Sigmoid colon (tissue), 7 donors: ENCODE measurements around the gene MTMR3. TPM values are rescaled to one million over a fixed set of nuclear protein-coding genes. Genes with fewer than 3 reads are reported as not detected.

Experiments
- DNase-seq: peaks from one replicate; pipeline ENCODE4 v3.0.0-alpha.2; 2019
- H3K27ac ChIP-seq, 4 donors: fragments of 200-600 bp; sonication (generic); one replicate each; pipeline ENCODE4 v1.5.1; 2016 to 2019; ENCODE audit warnings: mild to moderate bottlenecking in 1 of 4
- H3K27me3 ChIP-seq, 3 donors: fragments of 200-600 bp; sonication (generic); one replicate each; pipeline ENCODE4 v1.5.1; 2019; ENCODE audit warnings: mild to moderate bottlenecking in 1 of 3
- H3K36me3 ChIP-seq, 4 donors: fragments of 200-600 bp; sonication (generic); one replicate each; pipeline ENCODE4 v1.5.1; 2016 to 2019
- H3K4me1 ChIP-seq, 4 donors: fragments of 200-600 bp; sonication (generic); one replicate each; pipeline ENCODE4 v1.5.1; 2017 to 2019
- H3K4me3 ChIP-seq, 4 donors: fragments of 200-600 bp; sonication (generic); one replicate each; pipeline ENCODE4 v1.5.1; 2017 to 2019; ENCODE audit warnings: mild to moderate bottlenecking in 2 of 4, moderate library complexity in 1 of 4
- H3K9me3 ChIP-seq, 4 donors: fragments of 200-600 bp in 3 of 4; sonication (generic) in 3 of 4; one replicate each; pipeline versions ENCODE4 v1.5.1 to v1.6.1; 2013 to 2019
- CTCF ChIP-seq, 4 experiments: fragments of 450-650 bp in 3 of 4; fragments of 200-600 bp in 1 of 4; IDR thresholded peaks; one replicate each; pipeline ENCODE4 v1.5.1; 2016 to 2019; ENCODE audit warnings: antibody characterized with exemption in 4 of 4, mild to moderate bottlenecking in 3 of 4, moderate library complexity in 2 of 4
- EP300 ChIP-seq, 4 donors: sonication (generic); formaldehyde crosslinking; IDR thresholded peaks; one replicate each; pipeline ENCODE4 v1.6.1; 2017; ENCODE audit warnings: antibody characterized with exemption in 4 of 4
- POLR2A ChIP-seq, 2 donors: fragments of 450-650 bp; IDR thresholded peaks; one replicate each; pipeline ENCODE4 v1.6.1; 2016; ENCODE audit warnings: antibody characterized with exemption in 2 of 2, mild to moderate bottlenecking in 2 of 2, moderate library complexity in 2 of 2
- POLR2AphosphoS5 ChIP-seq, 4 donors: sonication (generic); formaldehyde crosslinking; IDR thresholded peaks; one replicate each; pipeline ENCODE4 v1.6.1; 2017; ENCODE audit warnings: antibody characterized with exemption in 4 of 4
- WGBS, 2 donors: extraction: QIAGEN DNeasy Blood & Tissue Kit; methylation state at CpG; one replicate each; pipeline ENCODE4 v1.1.7; 2013; 5-methylcytosine and 5-hydroxymethylcytosine counted together
- intact Hi-C: fragments of 100-400 bp; cut with DNase I; formaldehyde crosslinking; loops from one replicate; pipeline ENCODE4 v1.15.1; 2023
- polyA plus RNA-seq, 3 donors: library from polyadenylated mRNA; stranded (reverse); fragments of 200-250 nt; gene quantifications; one replicate each; pipeline ENCODE4 v1.2.3, GENCODE V29; 2013
- small RNA-seq, 3 donors: library from RNA; depleted of rRNA; stranded (forward); fragments of <200 nt; gene quantifications; one replicate each; pipeline ENCODE3, GENCODE V24; 2016
- total RNA-seq, 4 donors: library from RNA; depleted of rRNA; stranded (reverse); fragments of >200 nt; gene quantifications; one replicate each; pipeline ENCODE4 v1.1.0, GENCODE V29; 2016
- donor health status: healthy with polysubstance abuse.
- donor health status: Bipolar disorder and iron deficiency.
- donor health status: healthy.

MTMR3 gene
- total and polyA plus RNA-seq, 7 donors: 6.6 to 52.3 (median 40.7) TPM

GRCh38 chr22:30074994-30075393, 192.0 kb downstream of the MTMR3 start:
- DNase-seq: no peak
- no peaks in the 10 kb centered on the region for H3K9me3 ChIP-seq
- no peak overlapping the region for H3K27ac ChIP-seq
- peaks cover 4 to 10% (median 6%) of the 10 kb centered on the region in 3 donors for H3K27me3 ChIP-seq
- WGBS, 2 donors: 94 to 96% methylated on average over 3 of the region's 3 CpGs
- intact Hi-C loops: no loop called here
- TF ChIP-seq CTCF (IDR thresholded peaks at IDR 0.05) (no peak), EP300 (IDR thresholded peaks at IDR 0.05) (no peak), POLR2A (IDR thresholded peaks at IDR 0.05) (no peak), POLR2AphosphoS5 (IDR thresholded peaks at IDR 0.05) (no peak)
- no peaks in the 10 kb centered on the region for H3K4me1 ChIP-seq
- H3K36me3 ChIP-seq: no peaks in the 10 kb centered on the region
- H3K4me3 ChIP-seq: no peak overlapping the region

GRCh38 chr22:30077279-30077880, 194.4 kb downstream of the MTMR3 start:
- Histone ChIP-seq H3K4me3 (no peak overlapping the region), H3K4me1 (no peaks in the 10 kb centered on the region), H3K9me3 (no peaks in the 10 kb centered on the region), H3K27me3 (peaks cover 11 to 20% (median 13%) of the 10 kb centered on the region in 3 donors), H3K27ac (no peak overlapping the region), H3K36me3 (no peaks in the 10 kb centered on the region)
- DNase-seq: no peak
- intact Hi-C loops: no loop called here
- TF ChIP-seq POLR2A (IDR thresholded peaks at IDR 0.05) (no peak), POLR2AphosphoS5 (IDR thresholded peaks at IDR 0.05) (no peak), CTCF (IDR thresholded peaks at IDR 0.05) (no peak), EP300 (IDR thresholded peaks at IDR 0.05) (no peak)
- 67 to 81% methylated on average over 3 of the region's 3 CpGs for WGBS, 2 donors

- DNase-seq: no peak
- TF ChIP-seq POLR2A (IDR thresholded peaks at IDR 0.05): no peak
- no peak for TF ChIP-seq CTCF (IDR thresholded peaks at IDR 0.05)
- TF ChIP-seq EP300 (IDR thresholded peaks at IDR 0.05): no peak
- H3K27ac ChIP-seq: no peak overlapping the region
- H3K4me3 ChIP-seq: no peak overlapping the region
- no peaks in the 10 kb centered on the region for H3K9me3 ChIP-seq
- H3K27me3 ChIP-seq: peaks cover 11 to 20% (median 13%) of the 10 kb centered on the region in 3 donors
- H3K4me1 ChIP-seq: no peaks in the 10 kb centered on the region
- H3K36me3 ChIP-seq: no peaks in the 10 kb centered on the region
- intact Hi-C loops: no loop called here
- 72 to 73% methylated on average over 10 of the region's 10 CpGs for WGBS, 2 donors
Measured at GRCh38 chr22:30078320-30079311, 195.6 kb downstream of the MTMR3 start.

GRCh38 chr22:30079952-30080533, 197.1 kb downstream of the MTMR3 start, which contains the start of gene HORMAD2:
HORMAD2 (plus strand) TSS chr22:30080464; CDS start chr22:30093953, 13,489 bp downstream.
- intact Hi-C loops: no loop called here
- H3K27ac ChIP-seq: no peak within 1 kb of the TSS
- no peaks in the 10 kb centered on the region for H3K36me3 ChIP-seq
- DNase-seq: no peak
- TF ChIP-seq POLR2AphosphoS5 (IDR thresholded peaks at IDR 0.05): no peak
- TF ChIP-seq POLR2A (IDR thresholded peaks at IDR 0.05): no peak
- 42 to 85% methylated on average over 53 of the region's 53 CpGs for WGBS, 2 donors
- no peaks in the 10 kb centered on the region for H3K9me3 ChIP-seq
- H3K4me1 ChIP-seq: no peaks in the 10 kb centered on the region
- no peak within 1 kb of the TSS for H3K4me3 ChIP-seq
- H3K27me3 ChIP-seq: peaks cover 11 to 20% (median 13%) of the 10 kb centered on the region in 3 donors

Small RNA genes lying within 50 kb of the gene (small RNA-seq; reads per million reads assigned to genes)
- gene MIR6818 (0 reads per million in 3 donors), gene RNU6-331P (0 reads per million in 3 donors)

Other genes starting within 250 kb of the MTMR3 start
- 1 to 10 TPM in 1 of 4 donors, under 1 TPM in 1, not detected in 2; under 0.01 to 1.1 TPM for gene CABP7, start 163.2 kb upstream of the MTMR3 start, total RNA-seq
- gene CABP7, start 163.2 kb upstream of the MTMR3 start, polyA plus RNA-seq: under 1 TPM in 1 of 3 donors, not detected in 2; 0.47 TPM
- 10 to 100 TPM; 24.6 to 33.7 (median 30.4) TPM for gene ZMAT5, start 116.2 kb upstream of the MTMR3 start, total RNA-seq
- gene ZMAT5, start 116.2 kb upstream of the MTMR3 start, polyA plus RNA-seq: 10 to 100 TPM; 13.2 to 16.1 (median 15.5) TPM
- gene UQCR10, start 115.8 kb upstream of the MTMR3 start, total RNA-seq: 10 to 100 TPM; 37.9 to 84.5 (median 60.0) TPM
- gene UQCR10, start 115.8 kb upstream of the MTMR3 start, polyA plus RNA-seq: 100 to 1,000 TPM; 241 to 555 (median 462) TPM
- 10 to 100 TPM; 15.0 to 37.7 (median 20.5) TPM for gene ASCC2, start 44.9 kb upstream of the MTMR3 start, total RNA-seq
- gene ASCC2, start 44.9 kb upstream of the MTMR3 start, polyA plus RNA-seq: 10 to 100 TPM; 47.4 to 51.0 (median 48.0) TPM
- not detected for gene HORMAD2, start 197.3 kb downstream of the MTMR3 start, total RNA-seq
- not detected for gene HORMAD2, start 197.3 kb downstream of the MTMR3 start, polyA plus RNA-seq